Coronary artery (tissue), 2 donors: ENCODE data around the gene ELF2.
"Not testable (repeated sequence)": the region's sequence is repeated elsewhere in the genome, so short reads cannot be mapped to it uniquely, and the experiment has no call there.

ENCODE experiments used
- DNase-seq: peaks from one replicate; pipeline ENCODE4 v3.0.0-alpha.2; 2017; ENCODE audit warnings: low spot score
- H3K27ac ChIP-seq, 2 donors: fragments of 200-600 bp; sonication (generic); one replicate each; pipeline ENCODE4 v1.5.1; 2016 to 2019
- H3K4me3 ChIP-seq: fragments of 200-600 bp; sonication (generic); 2 replicates; pipeline ENCODE4 v1.5.1; 2016; ENCODE audit warnings: mild to moderate bottlenecking, moderate library complexity
- CTCF ChIP-seq: fragments of 200-600 bp; sonication (generic); IDR thresholded peaks from one replicate; pipeline ENCODE4 v1.5.1; 2019; ENCODE audit warnings: antibody characterized with exemption

ELF2 gene

DNA sequence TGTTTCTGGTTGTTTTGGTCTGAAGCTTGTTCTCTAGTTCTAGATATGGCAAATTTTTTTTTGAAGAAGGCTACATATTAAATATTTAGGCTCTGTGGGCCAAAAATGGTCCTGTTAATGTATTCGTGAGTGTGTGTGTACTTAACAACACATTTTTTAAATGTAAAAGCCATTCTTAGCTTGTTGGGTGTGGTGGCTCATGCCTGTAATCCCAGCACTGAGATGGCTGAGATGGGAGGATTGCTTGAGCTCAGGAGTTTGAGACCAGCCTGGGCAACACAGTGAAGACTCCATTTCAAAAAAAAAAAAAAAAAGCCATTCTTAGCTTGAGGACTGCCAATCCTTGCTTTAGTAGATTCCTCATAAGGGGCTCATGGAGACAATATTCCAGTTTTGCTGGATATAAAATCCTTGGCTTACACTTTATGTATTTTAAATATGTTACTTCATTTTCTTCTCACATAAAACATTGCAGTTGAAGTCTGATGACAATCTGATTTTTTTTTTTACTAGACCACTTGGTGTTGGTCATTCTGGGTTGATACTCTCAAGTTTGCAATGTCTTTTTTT lies 138.1 kb downstream of the ELF2 start:
- no peak for DNase-seq
- Histone ChIP-seq H3K4me3 (no peak overlapping the region), H3K27ac (no peak overlapping the region)
- TF ChIP-seq CTCF, result no peak

GRCh38 chr4:139036885-139037284 lies 140.1 kb downstream of the ELF2 start:
- no peak for TF ChIP-seq CTCF
- no peak for DNase-seq
- Histone ChIP-seq H3K27ac (no peak overlapping the region), H3K4me3 (no peak overlapping the region)

GRCh38 chr4:139035650-139036049 lies 141.4 kb downstream of the ELF2 start:
- no peak overlapping the region for H3K4me3 ChIP-seq
- no peak overlapping the region for H3K27ac ChIP-seq
- DNase-seq, result no peak
- no peak for TF ChIP-seq CTCF

GRCh38 chr4:139030614-139031235 lies 146.3 kb downstream of the ELF2 start:
- TF ChIP-seq CTCF, result peak; percentile 62
- Histone ChIP-seq H3K27ac (no peak overlapping the region), H3K4me3 (no peak overlapping the region)
- DNase-seq, result no peak

GRCh38 chr4:139029866-139030363 lies 147.1 kb downstream of the ELF2 start:
- not testable (repeated sequence) for H3K27ac ChIP-seq, DNase-seq, H3K4me3 ChIP-seq

- DNase-seq, result no peak
- Histone ChIP-seq H3K27ac (no peak overlapping the region), H3K4me3 (no peak overlapping the region)
- TF ChIP-seq CTCF, result no peak
Observed at GRCh38 chr4:139028191-139028661, 148.8 kb downstream of the ELF2 start.

DNA sequence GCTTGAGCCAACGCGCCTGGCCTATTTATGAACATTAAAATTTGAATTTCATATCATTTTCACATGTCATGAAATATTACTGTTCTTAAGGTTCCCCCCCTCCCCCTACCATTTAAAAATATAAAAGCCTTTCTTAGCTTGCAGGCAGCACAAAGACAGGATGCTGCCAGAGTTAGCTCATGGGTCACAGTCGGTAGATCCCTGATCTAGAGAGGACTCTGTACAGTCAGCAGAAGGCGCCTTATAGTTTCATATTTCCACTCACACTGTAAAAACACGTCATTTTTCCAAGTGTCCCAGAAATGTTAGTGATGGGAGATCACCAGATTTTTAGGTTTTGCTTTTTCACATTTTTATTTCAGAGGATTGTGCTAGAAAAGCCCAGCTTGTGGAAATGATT lies 149.2 kb downstream of the ELF2 start:
- Histone ChIP-seq H3K27ac (no peak overlapping the region), H3K4me3 (no peak overlapping the region)
- DNase-seq, result no peak
- TF ChIP-seq CTCF, result no peak
